Measurements from ENCODE around the gene ALDH2.

DNA sequence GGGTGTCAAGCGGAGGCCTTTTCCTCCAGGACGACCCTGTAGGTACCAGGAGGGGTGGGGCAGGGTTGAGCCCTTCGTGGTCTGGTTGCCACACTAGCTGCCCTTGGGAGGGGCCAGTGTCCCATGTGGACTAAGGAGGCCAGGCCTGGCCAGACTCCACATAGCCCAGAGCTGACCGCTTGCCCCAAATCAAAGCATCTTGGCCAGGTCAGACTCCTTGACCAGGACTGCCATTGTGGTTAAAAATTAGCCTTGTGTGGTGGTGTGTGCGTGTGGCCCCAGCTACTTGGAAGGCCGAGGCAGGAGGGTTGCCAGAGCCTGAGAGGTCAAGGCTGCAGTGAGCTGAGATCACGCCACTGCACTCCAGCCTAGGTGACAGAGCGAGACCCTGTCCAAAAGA, 24.8 kb downstream of the ALDH2 start:
- TF ChIP-seq, protein P1, sequence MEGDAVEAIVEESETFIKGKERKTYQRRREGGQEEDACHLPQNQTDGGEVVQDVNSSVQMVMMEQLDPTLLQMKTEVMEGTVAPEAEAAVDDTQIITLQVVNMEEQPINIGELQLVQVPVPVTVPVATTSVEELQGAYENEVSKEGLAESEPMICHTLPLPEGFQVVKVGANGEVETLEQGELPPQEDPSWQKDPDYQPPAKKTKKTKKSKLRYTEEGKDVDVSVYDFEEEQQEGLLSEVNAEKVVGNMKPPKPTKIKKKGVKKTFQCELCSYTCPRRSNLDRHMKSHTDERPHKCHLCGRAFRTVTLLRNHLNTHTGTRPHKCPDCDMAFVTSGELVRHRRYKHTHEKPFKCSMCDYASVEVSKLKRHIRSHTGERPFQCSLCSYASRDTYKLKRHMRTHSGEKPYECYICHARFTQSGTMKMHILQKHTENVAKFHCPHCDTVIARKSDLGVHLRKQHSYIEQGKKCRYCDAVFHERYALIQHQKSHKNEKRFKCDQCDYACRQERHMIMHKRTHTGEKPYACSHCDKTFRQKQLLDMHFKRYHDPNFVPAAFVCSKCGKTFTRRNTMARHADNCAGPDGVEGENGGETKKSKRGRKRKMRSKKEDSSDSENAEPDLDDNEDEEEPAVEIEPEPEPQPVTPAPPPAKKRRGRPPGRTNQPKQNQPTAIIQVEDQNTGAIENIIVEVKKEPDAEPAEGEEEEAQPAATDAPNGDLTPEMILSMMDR (IDR thresholded peaks at IDR 0.05; ENCODE audit: insufficient read depth, low read length, poor library complexity, severe bottlenecking) = no peak
- no peak for TF ChIP-seq EZH2phosphoT487 (conservative IDR thresholded peaks at IDR 0.05; ENCODE audit: low read length)

Measured in SU-DHL-6 (cell line).